Measurements from ENCODE around the gene MORN1.

Gene MORN1

GRCh38 chr1:2291577-2291976, 99.8 kb downstream of the MORN1 start:
- peaks cover 6% of the 10 kb centered on the region for H3K4me1 ChIP-seq (ENCODE audit: insufficient read depth, low read length)
- no peak overlapping the region for H3K4me3 ChIP-seq (ENCODE audit: low read length)
- H3K36me3 ChIP-seq (ENCODE audit: insufficient read depth, low read length): peaks cover 14% of the 10 kb centered on the region
- H3K27me3 ChIP-seq (ENCODE audit: insufficient read depth, low read length): no peaks in the 10 kb centered on the region
- peaks cover 4% of the 10 kb centered on the region for H3K9me3 ChIP-seq (ENCODE audit: low read length)
- H2AFZ ChIP-seq (ENCODE audit: low read depth, low read length): no peak overlapping the region

DNA sequence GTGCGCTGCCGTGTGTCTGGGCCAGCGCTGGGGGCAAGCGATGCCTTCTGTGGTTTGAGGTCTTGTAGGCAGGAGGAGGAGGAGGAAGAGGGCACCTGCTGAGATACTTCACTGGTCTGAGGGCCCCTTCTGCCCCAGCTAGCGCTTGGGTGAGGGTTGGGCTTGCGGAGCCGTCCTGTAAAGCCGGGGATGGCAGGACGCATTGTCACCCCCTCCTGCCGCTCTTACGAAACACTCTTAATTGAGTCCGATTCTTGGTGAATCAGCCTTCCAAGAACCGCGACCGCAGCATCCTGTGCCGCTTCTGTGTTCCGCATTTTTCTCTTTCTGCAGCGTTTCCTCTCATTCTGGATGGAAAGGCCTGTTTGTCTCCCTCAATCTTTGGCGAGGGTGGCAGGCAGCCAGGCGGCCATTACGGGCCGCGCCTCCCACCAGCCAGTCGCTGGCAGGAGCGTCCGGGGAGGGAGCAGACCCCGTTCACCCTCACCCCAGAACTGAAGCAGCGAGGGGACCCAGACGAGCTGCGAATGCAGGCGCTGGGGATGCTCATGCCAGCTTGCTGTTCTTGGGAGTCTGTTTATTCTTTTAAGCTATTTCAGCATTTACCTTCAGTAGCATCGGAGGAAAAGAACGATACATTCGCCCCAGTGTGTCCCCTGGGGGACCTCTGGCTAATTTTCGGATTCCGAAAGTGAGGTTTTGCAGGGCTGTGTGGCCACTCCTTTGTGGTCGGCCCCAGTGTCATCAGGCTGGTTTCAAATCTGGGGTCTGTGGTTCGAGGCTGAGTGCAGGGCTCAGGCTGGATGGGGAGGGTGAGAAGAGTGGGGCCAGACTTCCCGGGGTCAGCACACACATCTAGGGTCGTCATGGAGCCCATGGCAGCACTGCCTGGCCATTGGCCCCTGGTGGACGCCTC, 100.5 kb downstream of the MORN1 start:
- H3K9me3 ChIP-seq (ENCODE audit: low read length): peaks cover 2% of the 10 kb centered on the region
- peaks cover 14% of the 10 kb centered on the region for H3K36me3 ChIP-seq (ENCODE audit: insufficient read depth, low read length)
- peaks cover 6% of the 10 kb centered on the region for H3K4me1 ChIP-seq (ENCODE audit: insufficient read depth, low read length)
- H3K4me3 ChIP-seq (ENCODE audit: low read length): no peak overlapping the region
- no peaks in the 10 kb centered on the region for H3K27me3 ChIP-seq (ENCODE audit: insufficient read depth, low read length)
- H2AFZ ChIP-seq (ENCODE audit: low read depth, low read length): no peak overlapping the region

DNA sequence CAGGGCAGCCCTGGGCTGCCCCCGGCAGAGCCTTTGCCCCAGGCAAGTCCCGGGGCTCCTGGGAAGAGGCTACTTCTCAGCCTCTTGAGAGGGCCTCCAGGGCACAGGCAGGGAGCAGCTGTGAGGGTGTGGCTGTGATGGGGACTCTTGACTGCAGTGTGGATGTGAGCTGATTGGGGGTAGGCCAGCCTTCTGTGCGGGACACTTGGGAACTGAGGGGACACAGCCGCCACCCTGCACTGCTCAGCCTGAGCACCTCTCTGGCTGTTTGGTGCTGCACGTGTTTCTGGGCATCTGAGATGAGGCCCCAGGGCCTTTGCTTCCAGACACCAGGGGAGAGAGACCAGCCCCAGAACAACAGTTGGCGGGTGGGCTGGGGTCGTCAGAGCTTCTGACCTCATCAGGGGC, 101.2 kb downstream of the MORN1 start:
- Histone ChIP-seq H3K4me1 (ENCODE audit: insufficient read depth, low read length) (peaks cover 6% of the 10 kb centered on the region), H3K4me3 (ENCODE audit: low read length) (no peak overlapping the region), H3K27me3 (ENCODE audit: insufficient read depth, low read length) (no peaks in the 10 kb centered on the region), H2AFZ (ENCODE audit: low read depth, low read length) (no peak overlapping the region), H3K9me3 (ENCODE audit: low read length) (peaks cover 2% of the 10 kb centered on the region), H3K36me3 (ENCODE audit: insufficient read depth, low read length) (peaks cover 12% of the 10 kb centered on the region)

DNA sequence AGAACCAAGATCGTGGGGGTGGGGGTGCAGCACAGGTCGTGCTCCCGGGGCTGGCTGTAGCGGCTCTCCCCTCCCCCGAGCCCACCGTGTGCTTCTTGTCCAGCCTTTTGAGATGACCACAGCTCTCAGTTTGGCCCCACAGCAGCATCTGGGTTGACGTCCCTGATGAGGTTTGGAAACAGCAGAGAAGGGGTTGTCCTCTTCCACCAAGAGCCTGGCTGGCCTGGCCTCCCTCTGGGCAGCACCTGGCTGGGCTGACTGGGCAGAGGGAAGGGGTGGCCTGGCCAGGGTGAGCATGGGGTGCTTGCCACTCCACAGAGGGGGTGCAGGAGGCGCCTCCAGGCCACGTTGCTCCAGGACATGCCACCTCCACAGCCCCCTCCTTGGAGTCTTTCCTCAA, 101.7 kb downstream of the MORN1 start:
- Histone ChIP-seq H3K4me1 (ENCODE audit: insufficient read depth, low read length) (peaks cover 6% of the 10 kb centered on the region), H3K27me3 (ENCODE audit: insufficient read depth, low read length) (no peaks in the 10 kb centered on the region), H3K36me3 (ENCODE audit: insufficient read depth, low read length) (peaks cover 15% of the 10 kb centered on the region), H3K4me3 (ENCODE audit: low read length) (no peak overlapping the region), H3K9me3 (ENCODE audit: low read length) (peaks cover 2% of the 10 kb centered on the region), H2AFZ (ENCODE audit: low read depth, low read length) (no peak overlapping the region)

DNA sequence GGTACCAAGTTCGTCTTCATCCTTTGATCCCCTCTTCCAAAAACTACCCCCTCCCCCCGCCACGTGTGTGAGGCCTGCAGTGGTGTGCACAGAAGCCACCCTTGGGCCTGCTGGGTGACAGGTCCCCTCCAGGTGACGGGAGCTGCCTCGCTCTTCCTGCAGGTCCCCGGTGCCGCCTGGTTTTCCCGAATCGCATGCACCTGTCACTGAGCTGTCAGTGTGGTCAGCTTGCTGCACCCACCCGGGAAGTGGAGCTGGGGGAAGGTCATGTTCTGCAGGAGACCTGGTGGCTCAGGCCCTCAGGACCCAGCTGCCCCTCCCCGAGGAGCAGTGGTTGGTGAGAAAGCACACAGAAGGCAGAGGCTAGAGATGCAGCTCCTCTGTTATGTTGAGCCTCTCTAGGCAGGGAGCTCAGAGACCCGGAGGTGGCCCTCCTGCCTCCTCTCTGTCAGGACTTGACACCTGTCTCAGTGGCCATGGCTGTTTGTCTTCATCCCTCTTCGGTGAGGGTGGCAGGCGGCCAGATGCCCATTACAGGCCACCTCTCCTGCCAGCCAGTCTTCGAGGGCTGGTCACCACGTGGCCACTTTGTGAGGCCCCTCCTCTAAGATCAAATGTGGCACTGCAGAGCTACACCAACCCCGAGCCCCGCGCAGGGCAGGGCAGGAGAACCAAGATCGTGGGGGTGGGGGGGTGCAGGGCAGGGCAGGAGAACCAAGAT, 102.4 kb downstream of the MORN1 start:
- Histone ChIP-seq H3K9me3 (ENCODE audit: low read length) (peaks cover 2% of the 10 kb centered on the region), H3K4me3 (ENCODE audit: low read length) (no peak overlapping the region), H3K36me3 (ENCODE audit: insufficient read depth, low read length) (peaks cover 16% of the 10 kb centered on the region), H2AFZ (ENCODE audit: low read depth, low read length) (no peak overlapping the region), H3K4me1 (ENCODE audit: insufficient read depth, low read length) (peaks cover 6% of the 10 kb centered on the region), H3K27me3 (ENCODE audit: insufficient read depth, low read length) (no peaks in the 10 kb centered on the region)

DNA sequence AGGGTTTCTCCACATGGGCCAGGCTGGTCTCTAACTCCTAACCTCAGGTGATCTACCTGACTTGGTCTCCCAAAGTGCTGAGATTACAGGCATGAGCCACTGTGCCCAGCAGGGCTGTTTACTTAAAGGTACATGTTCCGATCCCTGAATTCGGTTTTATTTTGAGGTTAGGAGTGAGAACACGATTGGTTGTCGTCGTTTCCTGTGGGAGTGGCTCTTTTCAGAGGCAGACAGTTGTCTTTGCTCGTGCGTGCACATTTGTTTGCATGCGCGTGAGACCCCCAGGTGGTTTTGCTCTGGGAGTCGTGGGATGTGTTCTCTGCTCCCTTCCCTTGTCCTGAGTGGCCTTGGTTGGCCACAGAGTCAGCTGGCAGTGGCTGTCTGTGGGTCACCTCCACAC, 103.0 kb downstream of the MORN1 start:
- H3K4me1 ChIP-seq (ENCODE audit: insufficient read depth, low read length): peaks cover 6% of the 10 kb centered on the region

DNA sequence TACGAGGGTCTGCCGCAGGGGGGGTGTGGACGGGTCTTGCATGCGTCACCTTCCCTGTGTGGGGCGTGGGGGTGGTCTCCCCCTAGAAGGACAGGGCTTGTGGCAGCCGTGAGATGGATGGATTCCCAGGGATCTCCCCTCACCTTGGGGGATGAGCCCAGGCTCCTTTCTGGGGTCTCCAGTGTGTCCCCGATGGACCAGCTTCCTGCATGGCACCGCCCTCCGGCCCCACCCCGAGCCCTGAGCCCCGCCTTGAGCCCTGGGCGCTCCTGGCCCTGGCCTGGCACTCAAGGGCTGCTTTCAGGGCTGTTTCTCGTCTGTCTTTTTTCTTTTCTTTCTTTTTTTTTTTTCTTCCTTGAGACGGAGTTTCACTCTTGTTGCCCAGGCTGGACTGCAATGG, 103.7 kb downstream of the MORN1 start:
- H3K4me3 ChIP-seq (ENCODE audit: low read length): no peak overlapping the region
- peaks cover 21% of the 10 kb centered on the region for H3K36me3 ChIP-seq (ENCODE audit: insufficient read depth, low read length)
- no peak overlapping the region for H2AFZ ChIP-seq (ENCODE audit: low read depth, low read length)
- H3K4me1 ChIP-seq (ENCODE audit: insufficient read depth, low read length): peaks cover 6% of the 10 kb centered on the region
- H3K9me3 ChIP-seq (ENCODE audit: low read length): peaks cover 2% of the 10 kb centered on the region
- no peaks in the 10 kb centered on the region for H3K27me3 ChIP-seq (ENCODE audit: insufficient read depth, low read length)

More for the DNA sequence above, 103.0 kb downstream of the MORN1 start:
- Histone ChIP-seq H3K4me3 (ENCODE audit: low read length) (no peak overlapping the region), H3K27me3 (ENCODE audit: insufficient read depth, low read length) (no peaks in the 10 kb centered on the region), H3K9me3 (ENCODE audit: low read length) (peaks cover 2% of the 10 kb centered on the region), H2AFZ (ENCODE audit: low read depth, low read length) (no peak overlapping the region), H3K36me3 (ENCODE audit: insufficient read depth, low read length) (peaks cover 16% of the 10 kb centered on the region)

- H3K27me3 ChIP-seq (ENCODE audit: insufficient read depth, low read length): no peaks in the 10 kb centered on the region
- H3K36me3 ChIP-seq (ENCODE audit: insufficient read depth, low read length): peaks cover 20% of the 10 kb centered on the region
- no peak overlapping the region for H3K4me3 ChIP-seq (ENCODE audit: low read length)
- H3K9me3 ChIP-seq (ENCODE audit: low read length): no peaks in the 10 kb centered on the region
- peaks cover 6% of the 10 kb centered on the region for H3K4me1 ChIP-seq (ENCODE audit: insufficient read depth, low read length)
- H2AFZ ChIP-seq (ENCODE audit: low read depth, low read length): no peak overlapping the region
These were observed 104.4 kb downstream of the MORN1 start for GRCh38 chr1:2286923-2287322.

- H3K27me3 ChIP-seq (ENCODE audit: insufficient read depth, low read length): no peaks in the 10 kb centered on the region
- H3K36me3 ChIP-seq (ENCODE audit: insufficient read depth, low read length): peaks cover 18% of the 10 kb centered on the region
- peaks cover under 1% of the 10 kb centered on the region for H3K9me3 ChIP-seq (ENCODE audit: low read length)
- no peak overlapping the region for H3K4me3 ChIP-seq (ENCODE audit: low read length)
- peaks cover 3% of the 10 kb centered on the region for H3K4me1 ChIP-seq (ENCODE audit: insufficient read depth, low read length)
- H2AFZ ChIP-seq (ENCODE audit: low read depth, low read length): no peak overlapping the region
These were observed 106.4 kb downstream of the MORN1 start for GRCh38 chr1:2284932-2285331.

DNA sequence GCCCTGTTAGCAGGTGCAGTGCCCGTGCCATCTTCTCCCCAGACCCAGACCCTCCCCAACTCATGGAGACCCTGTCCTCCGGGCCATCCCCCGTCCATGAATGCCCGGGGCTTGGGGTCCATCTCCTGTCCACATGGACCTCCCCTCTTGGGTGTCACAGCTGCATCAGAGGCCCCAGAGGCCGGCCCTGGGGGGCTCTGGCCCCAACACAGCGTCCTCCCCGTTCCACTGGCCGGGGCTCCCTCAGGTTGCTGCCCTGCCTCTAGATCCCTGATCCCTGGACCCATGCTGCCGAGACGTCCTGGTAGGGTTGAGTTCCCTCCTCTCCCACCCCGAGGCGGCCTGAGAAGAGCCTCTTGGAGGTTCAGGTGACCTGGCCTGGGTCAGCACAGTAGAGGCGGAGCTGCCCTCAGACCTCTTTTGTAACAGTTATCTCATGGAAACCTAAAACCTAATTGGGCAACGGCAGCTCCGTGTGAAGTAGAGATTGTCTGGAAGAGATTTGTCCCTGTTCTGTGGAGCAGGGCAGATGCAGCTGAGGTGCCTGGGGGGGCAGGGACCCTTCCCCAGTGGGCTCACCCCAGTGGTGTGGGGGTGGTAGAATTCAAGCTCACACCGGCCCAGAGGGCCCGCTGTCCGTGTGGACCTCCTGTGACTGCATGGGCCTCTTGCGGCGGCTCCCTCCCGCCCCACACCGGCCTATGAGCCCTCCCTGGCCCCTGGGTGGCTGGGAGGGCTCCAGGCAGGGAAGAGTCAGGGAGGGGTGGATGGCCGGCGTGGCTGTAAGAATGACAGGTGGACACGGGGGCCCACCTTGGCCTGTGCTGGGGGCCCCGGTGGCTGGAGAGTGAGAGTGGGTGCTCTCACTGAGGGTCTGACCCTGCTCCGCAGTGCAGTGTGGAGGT, 107.1 kb downstream of the MORN1 start:
- no peaks in the 10 kb centered on the region for H3K27me3 ChIP-seq (ENCODE audit: insufficient read depth, low read length)
- H3K4me3 ChIP-seq (ENCODE audit: low read length): no peak overlapping the region
- H3K9me3 ChIP-seq (ENCODE audit: low read length): peaks cover 4% of the 10 kb centered on the region
- H2AFZ ChIP-seq (ENCODE audit: low read depth, low read length): no peak overlapping the region
- peaks cover 2% of the 10 kb centered on the region for H3K4me1 ChIP-seq (ENCODE audit: insufficient read depth, low read length)
- peaks cover 21% of the 10 kb centered on the region for H3K36me3 ChIP-seq (ENCODE audit: insufficient read depth, low read length)

DNA sequence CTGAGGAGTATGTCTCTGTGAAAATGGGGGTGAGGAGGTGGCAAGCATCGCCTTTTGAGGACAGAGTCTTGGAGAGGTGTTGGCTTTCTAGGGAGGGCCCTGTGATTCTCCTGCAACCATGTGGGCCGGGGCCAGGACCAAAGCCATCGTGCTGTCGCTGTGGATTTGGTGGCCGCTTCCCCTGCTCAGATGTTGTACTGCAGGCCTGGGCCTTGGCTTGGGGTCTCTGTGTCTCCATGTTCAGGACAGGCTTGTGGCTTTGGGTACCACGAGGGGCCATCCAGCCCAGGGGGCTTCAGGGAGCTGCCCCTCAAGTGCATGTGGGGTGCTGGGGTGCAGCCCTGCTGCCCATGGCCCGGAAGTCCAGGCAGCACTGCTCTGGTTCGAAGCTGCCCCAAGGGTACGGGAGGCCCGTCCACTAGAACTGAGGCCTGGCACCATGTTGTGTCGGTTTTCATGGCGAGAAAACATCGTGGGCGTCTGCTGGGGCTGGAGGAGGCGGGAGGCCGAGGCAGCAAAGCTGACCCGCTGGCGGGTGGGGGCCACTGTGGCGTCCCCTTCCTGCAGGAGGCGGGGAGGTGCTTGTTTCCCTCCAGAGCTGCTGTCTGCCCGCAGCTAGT, 107.9 kb downstream of the MORN1 start:
- H3K4me1 ChIP-seq (ENCODE audit: insufficient read depth, low read length): peaks cover 9% of the 10 kb centered on the region
- no peak overlapping the region for H2AFZ ChIP-seq (ENCODE audit: low read depth, low read length)
- peaks cover 16% of the 10 kb centered on the region for H3K36me3 ChIP-seq (ENCODE audit: insufficient read depth, low read length)
- no peaks in the 10 kb centered on the region for H3K27me3 ChIP-seq (ENCODE audit: insufficient read depth, low read length)
- peaks cover 4% of the 10 kb centered on the region for H3K9me3 ChIP-seq (ENCODE audit: low read length)
- no peak overlapping the region for H3K4me3 ChIP-seq (ENCODE audit: low read length)

- no peak overlapping the region for H2AFZ ChIP-seq (ENCODE audit: low read depth, low read length)
- no peak overlapping the region for H3K4me3 ChIP-seq (ENCODE audit: low read length)
- no peaks in the 10 kb centered on the region for H3K27me3 ChIP-seq (ENCODE audit: insufficient read depth, low read length)
- H3K4me1 ChIP-seq (ENCODE audit: insufficient read depth, low read length): peaks cover 14% of the 10 kb centered on the region
- peaks cover 17% of the 10 kb centered on the region for H3K36me3 ChIP-seq (ENCODE audit: insufficient read depth, low read length)
- H3K9me3 ChIP-seq (ENCODE audit: low read length): peaks cover 5% of the 10 kb centered on the region
These were observed 108.6 kb downstream of the MORN1 start for GRCh38 chr1:2282556-2283270.
